ENCODE data around the gene CYP2F1. TPM values are rescaled to one million over a fixed set of nuclear protein-coding genes. Genes with fewer than 3 reads are reported as not detected.
"Not testable (repeated sequence)": the region's sequence is repeated elsewhere in the genome, so short reads cannot be mapped to it uniquely, and the experiment has no call there.

The CYP2F1 gene
- total RNA-seq, 3 donors from 2014 or later, result not detected

DNA sequence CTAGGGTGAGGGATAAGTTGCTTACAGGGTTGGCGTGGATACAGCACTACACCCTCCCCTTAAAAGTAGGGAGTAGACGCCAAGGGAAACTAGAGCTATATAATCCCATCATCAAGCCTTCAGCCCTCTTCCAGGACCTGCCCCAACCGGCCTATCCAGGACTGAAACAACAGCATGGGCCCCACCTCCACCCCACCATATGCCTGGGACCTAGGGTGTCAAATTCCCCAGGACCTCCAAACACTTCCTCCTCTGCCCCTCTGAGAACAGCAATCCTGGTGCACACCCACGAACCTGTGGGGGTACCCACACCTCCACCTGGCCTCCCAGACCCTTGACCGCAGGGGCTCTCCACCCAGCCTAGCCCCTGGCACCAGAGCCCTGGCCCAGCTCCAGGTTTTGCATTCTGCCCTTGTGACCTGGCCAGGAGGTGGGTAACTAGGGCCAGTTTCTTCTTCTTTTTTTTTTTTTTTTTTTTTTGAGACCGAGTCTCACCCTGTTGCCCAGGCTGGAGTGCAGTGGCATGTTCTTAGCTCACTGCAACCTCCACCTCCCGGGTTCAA lies 1.4 kb upstream of the CYP2F1 start:
- H3K4me3 Mint-ChIP-seq, result no peak overlapping the region
- ATAC-seq (no peak), DNase-seq (no peak)
- H3K4me1 Mint-ChIP-seq (ENCODE audit: low read depth), result no peaks in the 10 kb centered on the region
- H3K27me3 Mint-ChIP-seq (ENCODE audit: low read depth), result peaks cover 3% of the 10 kb centered on the region
- H3K36me3 Mint-ChIP-seq (ENCODE audit: insufficient read depth), result no peaks in the 10 kb centered on the region
- peaks cover 5% of the 10 kb centered on the region for H3K9me3 Mint-ChIP-seq

DNA sequence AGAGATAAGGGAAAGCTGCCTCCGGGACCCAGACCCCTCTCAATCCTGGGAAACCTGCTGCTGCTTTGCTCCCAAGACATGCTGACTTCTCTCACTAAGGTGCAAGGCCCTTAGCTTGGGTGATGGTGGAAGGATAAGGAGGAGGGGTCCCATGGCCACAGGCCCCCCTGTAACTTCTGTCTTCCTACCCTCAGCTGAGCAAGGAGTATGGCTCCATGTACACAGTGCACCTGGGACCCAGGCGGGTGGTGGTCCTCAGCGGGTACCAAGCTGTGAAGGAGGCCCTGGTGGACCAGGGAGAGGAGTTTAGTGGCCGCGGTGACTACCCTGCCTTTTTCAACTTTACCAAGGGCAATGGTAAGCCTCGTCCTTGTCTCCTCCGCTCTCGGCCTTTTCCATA lies 2.0 kb downstream of the CYP2F1 start:
- Mint-ChIP-seq H3K27me3 (ENCODE audit: low read depth) (peaks cover 2% of the 10 kb centered on the region), H3K9me3 (peaks cover 5% of the 10 kb centered on the region), H3K4me1 (ENCODE audit: low read depth) (peaks cover 15% of the 10 kb centered on the region), H3K4me3 (no peak overlapping the region), H3K36me3 (ENCODE audit: insufficient read depth) (no peaks in the 10 kb centered on the region)
- no peak for ATAC-seq
- DNase-seq, result no peak

DNA sequence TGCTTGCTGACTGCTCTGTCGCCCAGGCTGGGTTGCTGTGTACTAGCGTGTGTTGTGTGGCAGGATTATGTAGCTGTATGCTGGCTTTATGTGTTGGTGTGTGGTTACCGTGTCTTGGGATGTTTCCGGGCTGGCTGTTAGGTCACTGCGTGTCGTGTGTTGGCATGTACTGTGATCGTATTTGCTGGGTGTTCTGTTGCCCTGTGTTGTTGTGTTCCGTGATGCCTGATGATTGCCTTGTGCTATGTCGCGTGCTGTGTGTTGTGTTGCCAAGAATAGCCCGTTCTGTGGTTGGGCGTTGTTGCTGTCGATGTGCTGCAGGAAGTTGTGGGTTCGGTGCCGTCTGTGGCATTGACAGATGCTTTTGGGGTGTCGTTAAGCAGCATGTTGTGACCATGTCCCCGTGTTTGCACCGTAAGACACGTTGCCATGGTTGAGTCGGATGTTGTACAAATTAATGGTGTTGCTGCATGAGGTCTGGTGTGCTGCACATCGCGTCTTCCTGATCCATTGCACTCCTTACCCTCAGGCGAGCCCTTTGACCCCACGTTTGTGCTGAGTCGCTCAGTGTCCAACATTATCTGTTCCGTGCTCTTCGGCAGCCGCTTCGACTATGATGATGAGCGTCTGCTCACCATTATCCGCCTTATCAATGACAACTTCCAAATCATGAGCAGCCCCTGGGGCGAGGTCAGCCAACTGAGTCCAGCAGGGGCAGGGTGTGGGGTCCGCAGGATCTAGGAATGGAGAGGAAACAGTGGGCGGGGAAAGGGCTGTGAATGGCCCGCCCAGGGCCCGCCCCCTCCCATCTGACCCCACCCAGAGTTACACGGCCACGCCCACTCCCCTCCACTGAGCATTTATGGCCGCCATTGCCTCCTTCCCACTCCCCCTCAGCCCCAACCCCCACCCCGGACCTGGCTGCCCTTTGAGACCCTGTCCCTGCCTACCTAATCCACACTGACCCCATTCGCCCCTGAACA lies 7.0 kb downstream of the CYP2F1 start:
- ATAC-seq, result peak; percentile 66 to 78
- H3K27me3 Mint-ChIP-seq (ENCODE audit: low read depth); DNase-seq: not testable (repeated sequence)

DNA sequence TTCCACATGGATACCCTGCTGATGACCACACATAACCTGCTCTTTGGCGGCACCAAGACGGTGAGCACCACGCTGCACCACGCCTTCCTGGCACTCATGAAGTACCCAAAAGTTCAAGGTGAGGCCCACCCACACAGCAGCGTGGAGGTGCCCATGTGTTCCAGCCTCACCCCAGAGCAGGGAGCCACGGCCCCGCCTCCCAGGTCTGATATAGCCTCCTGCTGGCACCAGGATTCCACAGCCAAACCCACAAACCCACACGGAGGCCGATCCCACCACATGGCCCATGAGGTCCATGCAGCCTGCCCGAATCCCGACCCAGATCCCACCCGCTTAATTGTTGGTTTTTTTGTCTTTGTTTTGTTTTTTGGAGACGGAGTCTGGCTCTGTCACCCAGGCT lies 8.6 kb downstream of the CYP2F1 start:
- not testable (repeated sequence) for H3K36me3 Mint-ChIP-seq (ENCODE audit: insufficient read depth); H3K4me3 Mint-ChIP-seq; H3K27me3 Mint-ChIP-seq (ENCODE audit: low read depth); ATAC-seq; DNase-seq; H3K9me3 Mint-ChIP-seq
- peaks cover 33% of the 10 kb centered on the region for H3K4me1 Mint-ChIP-seq (ENCODE audit: low read depth)

More for the DNA sequence above, 7.0 kb downstream of the CYP2F1 start:
- H3K9me3 Mint-ChIP-seq; H3K36me3 Mint-ChIP-seq (ENCODE audit: insufficient read depth): not testable (repeated sequence)
- peak overlapping the region; percentile 55 for H3K4me3 Mint-ChIP-seq
- peaks cover 22% of the 10 kb centered on the region for H3K4me1 Mint-ChIP-seq (ENCODE audit: low read depth)

DNA sequence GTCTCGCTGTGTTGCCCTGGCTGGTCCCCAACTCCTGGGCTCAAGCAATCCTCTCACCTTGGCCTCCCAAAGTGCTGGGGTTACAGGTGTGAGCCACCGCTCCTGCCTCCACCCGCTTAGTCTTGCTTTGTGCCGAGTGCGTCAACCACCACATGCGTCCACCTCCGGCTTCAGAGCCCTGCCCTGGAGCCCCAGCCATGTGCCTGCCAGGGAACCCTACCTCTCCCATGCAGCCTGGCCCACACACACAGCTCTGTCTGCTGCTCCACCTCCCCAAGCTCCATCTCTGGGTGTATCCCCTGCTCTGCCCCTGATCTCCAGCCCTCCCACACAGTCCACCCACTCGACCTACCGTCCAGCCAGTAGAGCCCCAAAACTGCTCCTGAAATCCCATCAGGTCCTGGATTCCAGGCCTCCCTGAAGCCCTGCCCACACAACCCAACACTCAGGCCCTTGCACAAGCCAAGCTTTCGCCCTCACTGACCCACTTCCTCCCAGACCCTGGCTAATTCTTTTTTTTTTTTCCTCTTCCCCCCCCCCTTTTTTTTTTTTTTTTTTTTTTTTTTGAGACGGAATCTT lies 9.6 kb downstream of the CYP2F1 start:
- ATAC-seq (no peak), DNase-seq (no peak)
- Mint-ChIP-seq H3K4me3 (no peak overlapping the region), H3K27me3 (ENCODE audit: low read depth) (no peaks in the 10 kb centered on the region), H3K36me3 (ENCODE audit: insufficient read depth) (no peaks in the 10 kb centered on the region), H3K9me3 (no peaks in the 10 kb centered on the region), H3K4me1 (ENCODE audit: low read depth) (peaks cover 43% of the 10 kb centered on the region)

DNA sequence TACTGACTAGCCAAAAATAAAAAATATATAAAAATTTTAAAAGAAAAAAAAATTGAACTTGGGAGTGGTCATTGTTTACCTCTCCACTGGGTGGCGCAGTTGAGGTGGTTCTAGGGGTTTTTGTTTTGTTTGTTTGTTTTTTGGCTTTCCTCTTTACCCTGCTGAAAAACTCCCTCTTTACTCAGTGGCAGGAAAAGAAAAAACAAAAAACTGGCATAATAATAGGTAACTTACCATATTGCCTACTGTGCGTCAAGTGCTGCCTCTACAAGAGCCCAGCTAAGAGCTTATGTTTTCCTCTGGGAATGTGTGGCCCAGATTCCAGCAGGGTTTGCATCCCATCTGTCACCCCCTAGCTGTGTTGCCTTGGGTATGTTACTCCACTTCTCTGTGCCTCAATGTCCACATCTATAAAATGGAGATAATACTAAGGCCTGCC lies 12.6 kb downstream of the CYP2F1 start:
- H3K4me3 Mint-ChIP-seq; ATAC-seq; H3K36me3 Mint-ChIP-seq (ENCODE audit: insufficient read depth); H3K27me3 Mint-ChIP-seq (ENCODE audit: low read depth); H3K9me3 Mint-ChIP-seq: not testable (repeated sequence)
- DNase-seq, result peak; percentile 34
- peaks cover 28% of the 10 kb centered on the region for H3K4me1 Mint-ChIP-seq (ENCODE audit: low read depth)

DNA sequence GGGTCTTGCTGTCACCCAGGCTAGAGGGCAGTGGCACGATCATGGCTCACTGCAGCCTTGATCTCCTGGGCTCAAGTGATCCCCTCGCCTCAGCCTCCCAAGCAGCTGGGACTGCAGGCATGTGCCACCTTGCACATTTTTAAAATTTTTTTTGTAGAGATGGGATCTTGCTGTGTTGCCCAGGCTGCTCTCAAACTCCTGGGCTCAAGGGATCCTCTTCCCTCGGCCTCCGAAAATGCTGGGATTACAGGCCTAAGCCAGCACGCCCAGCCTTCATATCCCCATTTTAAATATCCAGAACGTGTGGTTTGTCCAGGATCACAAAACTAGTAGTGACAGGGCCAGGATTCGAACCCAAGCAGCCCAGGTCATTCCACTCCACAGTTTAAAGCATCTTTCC lies 13.1 kb downstream of the CYP2F1 start:
- H3K9me3 Mint-ChIP-seq; H3K36me3 Mint-ChIP-seq (ENCODE audit: insufficient read depth); H3K27me3 Mint-ChIP-seq (ENCODE audit: low read depth); ATAC-seq; DNase-seq: not testable (repeated sequence)
- H3K4me3 Mint-ChIP-seq, result peak overlapping the region; percentile 73
- H3K4me1 Mint-ChIP-seq (ENCODE audit: low read depth), result peaks cover 26% of the 10 kb centered on the region

DNA sequence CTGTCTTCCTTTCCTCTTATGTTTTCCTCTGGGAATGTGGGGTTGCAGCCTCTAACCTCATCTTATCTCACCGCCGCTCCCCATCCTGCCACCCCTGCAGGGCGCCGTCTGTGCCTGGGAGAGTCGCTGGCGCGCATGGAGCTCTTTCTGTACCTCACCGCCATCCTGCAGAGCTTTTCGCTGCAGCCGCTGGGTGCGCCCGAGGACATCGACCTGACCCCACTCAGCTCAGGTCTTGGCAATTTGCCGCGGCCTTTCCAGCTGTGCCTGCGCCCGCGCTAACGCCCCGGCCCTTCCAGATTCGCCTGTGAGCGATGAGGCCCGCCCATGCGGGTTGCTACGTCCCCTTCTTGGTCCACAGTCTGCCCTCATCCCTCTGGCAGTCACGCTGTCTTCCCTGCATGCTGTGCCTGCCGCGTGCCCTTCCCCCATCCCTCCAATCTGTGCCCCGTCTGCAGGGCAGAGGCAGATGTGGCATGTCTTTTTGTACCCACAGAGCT lies 13.6 kb downstream of the CYP2F1 start:
- H3K27me3 Mint-ChIP-seq (ENCODE audit: low read depth); H3K36me3 Mint-ChIP-seq (ENCODE audit: insufficient read depth); H3K9me3 Mint-ChIP-seq: not testable (repeated sequence)
- peak overlapping the region; percentile 73 for H3K4me3 Mint-ChIP-seq
- ATAC-seq, result peak; percentile 97 to 98
- DNase-seq, result peak; percentile 69
- H3K4me1 Mint-ChIP-seq (ENCODE audit: low read depth), result peaks cover 23% of the 10 kb centered on the region

DNA sequence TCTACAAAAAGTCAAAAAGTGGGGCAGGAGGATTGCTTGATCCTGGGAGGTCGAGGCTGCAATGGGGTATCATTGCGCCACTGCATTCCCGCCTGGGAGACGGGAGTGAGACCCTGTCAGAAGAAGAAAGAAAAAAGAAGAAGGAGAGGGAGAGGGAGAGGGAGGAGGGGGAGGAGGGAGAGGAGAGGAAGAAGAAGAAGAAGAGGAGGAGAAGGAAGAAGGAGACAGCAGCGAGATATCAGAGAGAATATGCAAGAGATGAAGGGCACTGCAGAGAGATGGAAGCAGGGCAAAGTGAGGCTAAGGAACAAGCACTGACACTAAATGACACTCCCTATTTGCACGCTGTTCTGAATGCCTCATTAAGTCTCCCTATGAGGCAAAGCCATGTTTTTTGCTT lies 14.5 kb downstream of the CYP2F1 start:
- ATAC-seq, result no peak
- Mint-ChIP-seq H3K4me1 (ENCODE audit: low read depth) (peaks cover 23% of the 10 kb centered on the region), H3K9me3 (no peaks in the 10 kb centered on the region), H3K36me3 (ENCODE audit: insufficient read depth) (no peaks in the 10 kb centered on the region), H3K4me3 (no peak overlapping the region), H3K27me3 (ENCODE audit: low read depth) (no peaks in the 10 kb centered on the region)
- DNase-seq, result no peak

DNA sequence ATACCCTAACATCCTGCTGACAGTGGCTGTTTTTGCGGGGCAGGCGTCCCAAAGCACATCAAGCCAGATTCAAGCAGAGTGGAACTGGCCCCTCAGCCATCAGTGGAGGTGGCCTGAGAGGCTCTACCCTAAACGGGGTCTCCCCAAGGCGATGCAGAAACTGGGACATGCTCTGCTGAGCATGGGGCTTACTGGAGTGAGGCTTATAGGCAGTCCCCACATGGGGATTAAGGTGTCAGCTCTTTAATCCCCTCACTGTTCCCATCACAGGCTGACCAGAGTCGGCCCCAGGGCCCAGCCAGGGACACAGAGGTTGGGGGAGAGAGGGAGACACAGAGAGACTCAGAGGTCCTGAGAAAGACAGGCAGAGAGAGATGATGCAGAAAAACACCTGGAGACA lies 17.0 kb downstream of the CYP2F1 start:
- H3K27me3 Mint-ChIP-seq (ENCODE audit: low read depth), result no peaks in the 10 kb centered on the region
- DNase-seq, result no peak
- no peak overlapping the region for H3K4me3 Mint-ChIP-seq
- no peak for ATAC-seq
- H3K9me3 Mint-ChIP-seq, result no peaks in the 10 kb centered on the region
- no peaks in the 10 kb centered on the region for H3K36me3 Mint-ChIP-seq (ENCODE audit: insufficient read depth)
- peaks cover 35% of the 10 kb centered on the region for H3K4me1 Mint-ChIP-seq (ENCODE audit: low read depth)

DNA sequence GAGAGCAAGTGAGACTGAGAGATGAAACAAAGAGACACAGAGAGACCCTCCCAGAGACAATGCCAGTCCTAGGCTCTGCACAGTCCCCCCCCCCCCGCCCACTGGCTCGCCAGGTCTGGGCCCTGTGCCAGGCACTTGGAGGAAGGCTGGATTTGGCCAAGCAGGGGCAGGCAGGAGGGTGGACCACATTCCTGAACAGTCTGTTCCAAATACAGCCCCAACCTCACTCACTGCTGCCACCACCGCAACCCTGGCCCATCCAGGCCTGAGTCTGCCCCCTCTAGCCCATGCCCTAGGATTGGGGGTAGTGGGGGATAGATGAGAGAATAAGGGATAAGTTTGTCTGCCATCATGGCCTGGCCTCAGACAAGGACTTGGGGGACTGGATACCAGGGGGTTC lies 19.0 kb downstream of the CYP2F1 start:
- Mint-ChIP-seq H3K36me3 (ENCODE audit: insufficient read depth) (no peaks in the 10 kb centered on the region), H3K4me3 (peak overlapping the region; percentile 12), H3K9me3 (no peaks in the 10 kb centered on the region), H3K27me3 (ENCODE audit: low read depth) (no peaks in the 10 kb centered on the region), H3K4me1 (ENCODE audit: low read depth) (peaks cover 25% of the 10 kb centered on the region)
- no peak for ATAC-seq
- no peak for DNase-seq

DNA sequence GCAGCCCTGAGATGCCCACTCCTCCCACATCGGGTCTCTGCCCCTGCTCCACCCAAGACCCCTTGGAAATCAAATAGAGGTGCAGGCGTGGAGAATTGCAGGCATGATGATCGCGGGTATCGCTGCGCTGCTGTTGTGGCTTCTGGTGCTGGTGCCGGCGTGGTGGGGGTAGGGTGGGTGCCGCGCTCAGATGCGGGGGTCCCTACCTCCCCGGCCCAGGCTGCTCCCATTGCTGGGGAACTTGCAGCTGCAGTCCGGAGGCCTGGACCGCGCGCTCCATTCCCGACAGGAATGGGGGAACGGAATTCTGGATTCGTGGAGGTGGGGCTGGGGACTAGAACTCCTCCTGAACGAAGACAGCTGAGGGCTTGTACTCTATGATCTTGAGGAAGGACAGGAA lies 20.4 kb downstream of the CYP2F1 start:
- no peak for ATAC-seq
- Mint-ChIP-seq H3K36me3 (ENCODE audit: insufficient read depth) (no peaks in the 10 kb centered on the region), H3K27me3 (ENCODE audit: low read depth) (no peaks in the 10 kb centered on the region), H3K4me3 (peak overlapping the region; percentile 58), H3K9me3 (no peaks in the 10 kb centered on the region), H3K4me1 (ENCODE audit: low read depth) (peaks cover 17% of the 10 kb centered on the region)
- no peak for DNase-seq

DNA sequence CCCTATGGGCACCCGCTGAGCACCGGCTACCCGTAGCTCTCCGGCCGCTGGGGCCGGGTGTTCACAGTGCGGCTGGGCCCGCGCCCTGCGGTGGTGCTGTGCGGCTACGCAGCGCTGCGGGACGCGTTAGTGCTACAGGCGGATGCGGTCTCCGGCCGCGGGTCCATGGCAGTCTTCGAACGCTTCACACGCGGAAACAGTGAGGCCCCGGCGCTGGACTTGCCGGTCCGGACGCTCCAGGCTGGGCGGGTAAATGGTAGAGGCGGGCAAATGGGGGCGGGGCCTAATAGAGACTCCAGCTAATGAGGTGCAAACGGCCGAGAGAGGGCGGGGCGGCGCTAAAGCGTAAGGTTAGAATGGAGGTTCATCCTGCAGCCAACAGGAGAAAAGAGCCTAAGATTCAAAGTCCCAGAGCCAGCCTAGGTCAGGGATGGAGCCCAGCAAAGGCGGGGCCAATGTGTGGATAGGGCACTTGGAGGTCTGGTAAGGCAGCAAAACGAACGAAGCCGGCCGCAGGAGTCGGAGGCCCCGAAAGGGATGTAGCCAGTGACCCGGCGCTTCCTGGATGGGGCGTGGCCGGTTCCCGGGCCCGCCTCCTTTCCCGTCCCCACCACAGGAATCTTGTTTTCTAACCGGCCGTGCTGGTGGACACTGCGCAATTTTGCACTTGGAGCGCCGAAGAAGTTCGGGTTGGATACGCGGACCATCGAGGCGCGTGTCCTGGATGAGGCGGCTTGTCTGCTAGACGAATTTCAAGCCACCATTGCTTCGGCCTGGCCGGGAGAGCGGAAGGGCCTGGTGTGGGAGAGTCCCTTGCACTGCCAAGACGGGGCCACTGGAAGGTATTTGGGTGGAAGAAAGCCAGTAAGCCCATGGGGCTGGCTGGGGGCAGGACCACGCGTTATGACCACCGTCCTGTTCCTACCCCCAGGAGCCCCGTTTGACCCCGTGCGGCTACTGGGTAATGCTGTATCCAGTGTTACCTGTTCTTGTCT lies 21.5 kb downstream of the CYP2F1 start:
- H3K36me3 Mint-ChIP-seq (ENCODE audit: insufficient read depth); H3K9me3 Mint-ChIP-seq; DNase-seq; H3K27me3 Mint-ChIP-seq (ENCODE audit: low read depth): not testable (repeated sequence)
- peak; percentile 96 to 97 for ATAC-seq
- H3K4me3 Mint-ChIP-seq, result peak overlapping the region; percentile 91
- peaks cover 17% of the 10 kb centered on the region for H3K4me1 Mint-ChIP-seq (ENCODE audit: low read depth)
